ENCODE results near the gene NDUFAF8. TPM values are rescaled to one million over a fixed set of nuclear protein-coding genes. Genes with fewer than 3 reads are reported as not detected.

Gene NDUFAF8
- total RNA-seq, 2 donors from 2014 or later: 20.8 to 26.5 TPM

- intact Hi-C loops (cut with DNase I): no loop called here
- H3K27me3 ChIP-seq: no peaks in the 10 kb centered on the region
- 69 to 82% methylated on average over 9 of the region's 9 CpGs for whole genome bisulfite sequencing, 2 donors
- H3K4me1 ChIP-seq: peaks cover 6% of the 10 kb centered on the region
- peaks cover 4 to 10% of the 10 kb centered on the region in 2 donors for H3K36me3 ChIP-seq (replicated peaks in 1 of 2; ENCODE audit: insufficient read depth in 1 of 2, low read depth in 2 of 2)
- ATAC-seq: no peak
- no peaks in the 10 kb centered on the region for H3K9me3 ChIP-seq
- TF ChIP-seq, protein P1, sequence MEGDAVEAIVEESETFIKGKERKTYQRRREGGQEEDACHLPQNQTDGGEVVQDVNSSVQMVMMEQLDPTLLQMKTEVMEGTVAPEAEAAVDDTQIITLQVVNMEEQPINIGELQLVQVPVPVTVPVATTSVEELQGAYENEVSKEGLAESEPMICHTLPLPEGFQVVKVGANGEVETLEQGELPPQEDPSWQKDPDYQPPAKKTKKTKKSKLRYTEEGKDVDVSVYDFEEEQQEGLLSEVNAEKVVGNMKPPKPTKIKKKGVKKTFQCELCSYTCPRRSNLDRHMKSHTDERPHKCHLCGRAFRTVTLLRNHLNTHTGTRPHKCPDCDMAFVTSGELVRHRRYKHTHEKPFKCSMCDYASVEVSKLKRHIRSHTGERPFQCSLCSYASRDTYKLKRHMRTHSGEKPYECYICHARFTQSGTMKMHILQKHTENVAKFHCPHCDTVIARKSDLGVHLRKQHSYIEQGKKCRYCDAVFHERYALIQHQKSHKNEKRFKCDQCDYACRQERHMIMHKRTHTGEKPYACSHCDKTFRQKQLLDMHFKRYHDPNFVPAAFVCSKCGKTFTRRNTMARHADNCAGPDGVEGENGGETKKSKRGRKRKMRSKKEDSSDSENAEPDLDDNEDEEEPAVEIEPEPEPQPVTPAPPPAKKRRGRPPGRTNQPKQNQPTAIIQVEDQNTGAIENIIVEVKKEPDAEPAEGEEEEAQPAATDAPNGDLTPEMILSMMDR (IDR thresholded peaks at IDR 0.05): no peak
- no peak for TF ChIP-seq POLR2A (IDR thresholded peaks at IDR 0.05)
- H3K4me3 ChIP-seq: no peak overlapping the region
- DNase-seq: no peak
- H3K27ac ChIP-seq: no peak overlapping the region
Observed at GRCh38 chr17:81228420-81228819, 10.7 kb upstream of the NDUFAF8 start.

- no peak for DNase-seq
- Histone ChIP-seq H3K27ac (no peak overlapping the region), H3K27me3 (no peaks in the 10 kb centered on the region), H3K4me3 (no peak overlapping the region), H3K9me3 (no peaks in the 10 kb centered on the region), H3K4me1 (peaks cover under 1% of the 10 kb centered on the region), H3K36me3 (replicated peaks in 1 of 2; ENCODE audit: insufficient read depth in 1 of 2, low read depth in 2 of 2) (peaks cover 4 to 10% of the 10 kb centered on the region in 2 donors)
- TF ChIP-seq, protein P1 (IDR thresholded peaks at IDR 0.05): no peak
- TF ChIP-seq POLR2A (IDR thresholded peaks at IDR 0.05): no peak
- no peak for ATAC-seq
- intact Hi-C loops (cut with DNase I): no loop called here
- WGBS, 2 donors: 79 to 95% methylated on average over 9 to 31 of the region's 32 CpGs
Observed at GRCh38 chr17:81228834-81229665, 10.1 kb upstream of the NDUFAF8 start.

DNA sequence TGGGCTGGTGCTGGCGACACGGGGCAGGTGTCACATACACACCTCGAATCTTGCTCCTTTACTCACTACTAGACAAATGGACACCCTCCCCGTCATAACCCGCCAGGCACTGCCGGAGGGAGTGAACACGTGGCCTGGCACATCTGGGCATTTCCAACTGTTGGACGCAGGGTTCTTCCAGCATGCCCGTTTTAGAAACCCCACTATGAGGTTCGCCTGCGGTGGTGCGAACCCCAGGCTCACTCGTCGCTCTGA, 9.5 kb upstream of the NDUFAF8 start:
- H3K4me3 ChIP-seq: no peak overlapping the region
- TF ChIP-seq POLR2A (IDR thresholded peaks at IDR 0.05): no peak
- TF ChIP-seq, protein P1 (IDR thresholded peaks at IDR 0.05): no peak
- no peak overlapping the region for H3K27ac ChIP-seq
- H3K27me3 ChIP-seq: no peaks in the 10 kb centered on the region
- ATAC-seq: no peak
- no peaks in the 10 kb centered on the region for H3K9me3 ChIP-seq
- H3K4me1 ChIP-seq: no peaks in the 10 kb centered on the region
- peaks cover 4 to 10% of the 10 kb centered on the region in 2 donors for H3K36me3 ChIP-seq (replicated peaks in 1 of 2; ENCODE audit: insufficient read depth in 1 of 2, low read depth in 2 of 2)
- DNase-seq: no peak
- WGBS, 2 donors: 91 to 94% methylated on average over 10 to 14 of the region's 14 CpGs
- intact Hi-C loops (cut with DNase I): no loop called here

DNA sequence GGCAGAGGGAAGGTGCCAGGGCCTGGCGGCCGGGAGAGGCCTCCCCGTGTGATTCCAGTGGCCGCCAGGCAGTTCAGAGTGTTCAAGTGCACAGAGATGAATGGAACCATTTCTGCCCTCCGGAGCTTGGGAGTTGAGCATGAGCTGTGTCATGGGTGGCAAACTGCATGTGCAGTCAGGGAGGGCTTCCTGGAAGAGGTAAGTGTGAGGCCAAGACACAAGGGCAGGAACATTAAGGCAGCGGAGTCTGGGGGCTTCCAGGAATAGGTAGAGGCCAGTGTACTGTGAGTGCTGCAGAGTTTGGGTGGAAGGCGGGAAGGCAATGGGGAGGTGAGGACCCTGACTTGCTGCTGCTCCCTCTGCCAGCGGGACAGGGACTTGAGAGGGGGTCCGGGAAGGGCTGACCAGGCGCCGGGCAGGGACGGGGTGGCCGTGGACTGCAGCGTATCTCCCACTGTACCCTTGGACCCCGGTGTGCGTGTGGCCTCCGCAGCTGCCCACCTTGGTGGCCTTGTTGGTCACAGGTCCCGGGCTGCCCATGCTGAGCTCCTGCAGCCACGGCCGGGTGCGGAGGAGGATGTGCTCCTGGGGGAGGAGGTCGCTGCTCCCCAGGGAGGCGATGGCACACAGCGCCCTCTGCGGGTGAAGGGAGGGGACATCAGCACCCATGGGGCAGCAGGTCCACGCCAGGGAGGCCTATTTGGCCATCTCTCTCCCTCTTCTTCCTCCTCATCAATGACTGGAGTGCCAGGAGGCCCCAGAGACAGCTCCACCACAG, 8.9 kb upstream of the NDUFAF8 start:
- WGBS, 2 donors: 85 to 88% methylated on average over 23 to 24 of the region's 26 CpGs
- Histone ChIP-seq H3K9me3 (no peaks in the 10 kb centered on the region), H3K36me3 (replicated peaks in 1 of 2; ENCODE audit: insufficient read depth in 1 of 2, low read depth in 2 of 2) (peaks cover 4 to 10% of the 10 kb centered on the region in 2 donors), H3K4me3 (no peak overlapping the region), H3K4me1 (no peaks in the 10 kb centered on the region), H3K27me3 (no peaks in the 10 kb centered on the region), H3K27ac (no peak overlapping the region)
- intact Hi-C loops (cut with DNase I): loop anchor here (10.0 kb wide), 1 partner anchor 85 kb away; no protein-coding TSS in a partner anchor
- TF ChIP-seq, protein P1 (IDR thresholded peaks at IDR 0.05): peak in 4 of 7 experiments; percentile 10 to 20 (median 20)
- TF ChIP-seq POLR2A (IDR thresholded peaks at IDR 0.05): no peak
- no peak for ATAC-seq
- DNase-seq: no peak

Data from body of pancreas (tissue), 4 donors.